ENCODE measurements around the gene TMEM106B. TPM values are rescaled to one million over a fixed set of nuclear protein-coding genes. Genes with fewer than 3 reads are reported as not detected.

The TMEM106B gene
- total RNA-seq, 2 donors from 2014 or later = 37.8 to 52.3 TPM

- Histone ChIP-seq H3K9me3 (no peaks in the 10 kb centered on the region), H3K36me3 (no peaks in the 10 kb centered on the region), H3K4me1 (peaks cover 6% of the 10 kb centered on the region), H3K27me3 (no peaks in the 10 kb centered on the region), H3K4me3 (peak overlapping the region; percentile 80), H3K9ac (ENCODE audit: low read depth in 2 of 2, low read length in 2 of 2) (peak overlapping the region; percentile 72 to 98), H3K27ac (peak overlapping the region; percentile 96)
- intact Hi-C loops (cut with DNase I) = no loop called here
- peak; percentile 66 for DNase-seq
- no peak for TF ChIP-seq CTCF (IDR thresholded peaks at IDR 0.05)
These were observed 678 bp upstream of the TMEM106B start for GRCh38 chr7:12210179-12211053.

- H3K9me3 ChIP-seq = no peaks in the 10 kb centered on the region
- H3K4me1 ChIP-seq = peaks cover 6% of the 10 kb centered on the region
- no peaks in the 10 kb centered on the region for H3K27me3 ChIP-seq
- DNase-seq = peak; percentile 21
- H3K27ac ChIP-seq = peak overlapping the region; percentile 96
- H3K4me3 ChIP-seq = peak overlapping the region; percentile 80
- intact Hi-C loops (cut with DNase I) = no loop called here
- no peaks in the 10 kb centered on the region for H3K36me3 ChIP-seq
- H3K9ac ChIP-seq (ENCODE audit: low read depth in 2 of 2, low read length in 2 of 2) = peak overlapping the region; percentile 94 to 98
- no peak for TF ChIP-seq CTCF (IDR thresholded peaks at IDR 0.05)
These were observed 804 bp downstream of the TMEM106B start for GRCh38 chr7:12211711-12212485.

DNA sequence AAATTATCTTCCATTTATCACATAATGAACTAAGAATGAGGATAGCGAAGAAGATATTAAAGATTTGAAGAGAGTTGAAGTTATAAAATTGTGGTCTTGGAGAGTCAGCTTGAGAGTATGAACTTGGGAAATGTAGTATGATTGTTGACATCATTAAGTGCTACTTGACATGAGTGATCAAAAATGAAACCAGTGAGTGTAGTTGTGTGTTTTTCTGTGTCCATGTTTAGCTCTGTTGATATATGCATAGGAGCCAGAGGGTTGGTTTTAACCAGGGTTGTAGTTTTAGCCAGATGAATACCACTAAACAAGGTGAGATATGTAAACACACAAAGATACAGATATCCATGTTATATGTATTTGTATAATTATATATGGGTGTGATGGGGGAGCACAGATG lies 6.2 kb downstream of the TMEM106B start:
- Histone ChIP-seq H3K9me3 (no peaks in the 10 kb centered on the region), H3K36me3 (no peaks in the 10 kb centered on the region), H3K4me1 (peaks cover 3% of the 10 kb centered on the region), H3K9ac (ENCODE audit: low read depth in 2 of 2, low read length in 2 of 2) (no peak overlapping the region), H3K27ac (no peak overlapping the region), H3K4me3 (no peak overlapping the region), H3K27me3 (no peaks in the 10 kb centered on the region)
- intact Hi-C loops (cut with DNase I) = no loop called here
- TF ChIP-seq CTCF (IDR thresholded peaks at IDR 0.05) = no peak
- no peak for DNase-seq

GRCh38 chr7:12220389-12221046 lies 9.4 kb downstream of the TMEM106B start:
- TF ChIP-seq CTCF (IDR thresholded peaks at IDR 0.05) = no peak
- DNase-seq = no peak
- no peaks in the 10 kb centered on the region for H3K27me3 ChIP-seq
- no peak overlapping the region for H3K27ac ChIP-seq
- no peaks in the 10 kb centered on the region for H3K36me3 ChIP-seq
- H3K9ac ChIP-seq (ENCODE audit: low read depth in 2 of 2, low read length in 2 of 2) = no peak overlapping the region
- H3K9me3 ChIP-seq = no peaks in the 10 kb centered on the region
- H3K4me1 ChIP-seq = no peaks in the 10 kb centered on the region
- no peak overlapping the region for H3K4me3 ChIP-seq
- intact Hi-C loops (cut with DNase I) = no loop called here

DNA sequence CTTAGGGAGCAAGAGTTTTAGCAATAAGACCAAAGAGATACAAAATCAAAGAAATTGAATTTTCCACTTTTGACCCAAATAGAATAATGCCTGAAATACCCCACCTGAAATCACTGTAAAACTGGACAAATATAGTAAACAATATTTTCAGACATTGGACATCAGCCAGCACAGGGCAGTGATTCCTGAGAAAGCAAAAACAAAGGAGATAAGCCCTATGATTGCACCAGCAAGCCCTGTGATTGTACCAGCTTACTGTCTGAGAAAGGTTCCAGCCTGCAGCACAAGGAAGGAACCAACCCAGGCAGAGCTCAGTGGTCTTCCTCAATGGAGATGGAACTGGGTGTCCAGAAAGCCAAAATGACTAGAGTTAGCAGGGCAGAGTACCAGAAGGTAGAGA lies 10.3 kb downstream of the TMEM106B start:
- H3K4me1 ChIP-seq = no peaks in the 10 kb centered on the region
- no peak for TF ChIP-seq CTCF (IDR thresholded peaks at IDR 0.05)
- H3K27ac ChIP-seq = no peak overlapping the region
- H3K36me3 ChIP-seq = no peaks in the 10 kb centered on the region
- H3K9me3 ChIP-seq = no peaks in the 10 kb centered on the region
- H3K4me3 ChIP-seq = no peak overlapping the region
- no peaks in the 10 kb centered on the region for H3K27me3 ChIP-seq
- no peak overlapping the region for H3K9ac ChIP-seq (ENCODE audit: low read depth in 2 of 2, low read length in 2 of 2)
- no peak for DNase-seq
- intact Hi-C loops (cut with DNase I) = no loop called here
